Endothelial cell of umbilical vein (primary cell): ENCODE results near the gene KRT17.

ENCODE experiments used
- EZH2 ChIP-seq: IDR thresholded peaks from 2 replicates; pipeline ENCODE4 v1.6.1; 2012; ENCODE audit warnings: borderline replicate concordance, low read depth, mild to moderate bottlenecking, moderate library complexity, low read length, inconsistent platforms; ENCODE audit not compliant: severe bottlenecking
- POLR2A ChIP-seq: IDR thresholded peaks from 2 replicates; pipeline ENCODE4 v1.6.1; 2012; ENCODE audit warnings: low read depth, mild to moderate bottlenecking, control low read depth, low read length

DNA sequence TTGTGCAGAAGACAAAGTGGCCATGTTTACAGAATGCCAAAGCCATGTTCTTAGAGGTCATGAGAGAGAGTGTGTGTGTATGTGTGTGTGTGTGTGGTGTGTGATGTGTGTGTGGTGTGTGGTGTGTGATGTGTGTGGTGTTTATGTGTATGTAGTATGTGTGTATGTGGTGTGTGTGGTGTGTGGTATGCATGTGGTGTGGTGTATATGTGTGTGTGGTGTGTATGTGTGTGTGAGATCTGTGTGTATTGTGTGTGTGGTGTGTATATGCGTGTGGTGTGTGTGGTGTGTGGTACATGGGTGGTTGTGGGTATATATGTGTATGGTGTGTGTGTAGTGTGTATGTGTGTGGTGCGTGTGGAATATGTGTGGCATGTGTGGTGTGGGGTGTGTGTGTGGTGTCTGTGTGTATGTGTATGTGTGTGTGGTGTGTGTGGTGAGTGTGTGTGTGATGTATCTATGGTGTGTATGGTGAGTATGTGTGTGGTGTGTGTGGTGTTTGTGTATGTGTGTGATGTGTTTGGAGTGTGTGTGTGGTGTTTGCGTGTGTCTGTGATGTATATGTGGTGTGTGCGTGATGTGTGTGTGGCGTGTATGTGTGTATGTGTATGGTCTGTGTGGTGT is 8.2 kb upstream of the KRT17 start:
- TF ChIP-seq POLR2A (no peak), EZH2 (no peak)
